Measurements from ENCODE around the gene GTPBP8.

- TF ChIP-seq CTCF (IDR thresholded peaks at IDR 0.05) (no peak), POLR2A (IDR thresholded peaks at IDR 0.05) (no peak)
Observed at GRCh38 chr3:113008117-113008516, 17.3 kb downstream of the GTPBP8 start.
